ENCODE results near the gene IDUA.

DNA sequence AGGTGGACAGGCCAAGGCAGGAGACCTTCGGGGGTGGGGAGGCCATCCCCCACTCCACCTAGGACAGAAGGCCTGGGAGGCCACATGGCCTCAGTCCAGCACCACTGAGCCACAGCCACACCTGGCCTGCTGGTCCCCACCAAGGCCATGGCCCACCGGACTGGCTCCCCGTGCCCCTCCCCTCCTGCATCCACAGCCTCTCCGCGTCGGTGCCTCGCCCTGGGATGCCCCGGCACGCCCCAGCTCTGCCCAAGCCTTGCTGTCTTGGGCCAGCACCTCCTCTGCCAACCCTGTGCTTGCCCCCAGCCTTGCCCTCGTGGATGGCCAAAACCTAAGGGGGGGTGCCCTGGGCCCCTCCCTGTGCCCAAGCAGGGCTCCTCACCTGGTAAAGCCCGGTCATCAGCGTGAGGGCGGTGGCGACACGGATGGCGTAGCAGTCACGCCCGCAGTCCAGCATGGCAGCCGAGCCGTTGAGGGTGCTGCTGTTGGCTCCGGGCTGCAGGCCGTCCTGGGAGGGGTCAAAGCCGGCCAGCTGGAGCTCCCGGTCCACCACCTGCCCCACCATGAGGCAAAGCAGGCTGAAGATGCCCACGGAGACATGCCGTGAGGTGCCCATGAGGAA, 4.0 kb downstream of the IDUA start:
- TF ChIP-seq, protein P1, sequence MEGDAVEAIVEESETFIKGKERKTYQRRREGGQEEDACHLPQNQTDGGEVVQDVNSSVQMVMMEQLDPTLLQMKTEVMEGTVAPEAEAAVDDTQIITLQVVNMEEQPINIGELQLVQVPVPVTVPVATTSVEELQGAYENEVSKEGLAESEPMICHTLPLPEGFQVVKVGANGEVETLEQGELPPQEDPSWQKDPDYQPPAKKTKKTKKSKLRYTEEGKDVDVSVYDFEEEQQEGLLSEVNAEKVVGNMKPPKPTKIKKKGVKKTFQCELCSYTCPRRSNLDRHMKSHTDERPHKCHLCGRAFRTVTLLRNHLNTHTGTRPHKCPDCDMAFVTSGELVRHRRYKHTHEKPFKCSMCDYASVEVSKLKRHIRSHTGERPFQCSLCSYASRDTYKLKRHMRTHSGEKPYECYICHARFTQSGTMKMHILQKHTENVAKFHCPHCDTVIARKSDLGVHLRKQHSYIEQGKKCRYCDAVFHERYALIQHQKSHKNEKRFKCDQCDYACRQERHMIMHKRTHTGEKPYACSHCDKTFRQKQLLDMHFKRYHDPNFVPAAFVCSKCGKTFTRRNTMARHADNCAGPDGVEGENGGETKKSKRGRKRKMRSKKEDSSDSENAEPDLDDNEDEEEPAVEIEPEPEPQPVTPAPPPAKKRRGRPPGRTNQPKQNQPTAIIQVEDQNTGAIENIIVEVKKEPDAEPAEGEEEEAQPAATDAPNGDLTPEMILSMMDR (IDR thresholded peaks at IDR 0.05), result no peak
- TF ChIP-seq POLR2A (IDR thresholded peaks at IDR 0.05) (no peak), POLR2AphosphoS5 (IDR thresholded peaks at IDR 0.05) (no peak), EP300 (IDR thresholded peaks at IDR 0.05) (no peak)
